Pancreas (tissue), 10 donors: ENCODE measurements around the gene C5orf58. TPM values are rescaled to one million over a fixed set of nuclear protein-coding genes. Genes with fewer than 3 reads are reported as not detected.

ENCODE experiments used
- ATAC-seq, 4 donors: fragments of 200-7000 bp; cut with Tn5 transposase; one replicate each; pipeline versions ENCODE4 v1.8.0 to v1.9.1; 2020; ENCODE audit warnings: mild to moderate bottlenecking in 4 of 4, moderate library complexity in 4 of 4
- DNase-seq, 6 donors: peaks; one replicate each; pipeline ENCODE4 v3.0.0-alpha.2; 2020
- FAIRE-seq: peaks from 2 replicates; lab custom pipeline; 2012; peaks lifted over from hg19 to GRCh38; lab: Jason Lieb, UNC
- H3K27ac ChIP-seq, 4 donors: fragments of 200-600 bp; sonication (generic); 1 replicate in 3 of 4; 2 replicates in 1 of 4; pipeline versions ENCODE4 v1.5.0 to v1.8.0; 2020
- H3K27me3 ChIP-seq, 4 donors: fragments of 200-600 bp; one replicate each; pipeline ENCODE4 v1.8.0; 2021
- H3K36me3 ChIP-seq, 3 donors: fragments of 200-600 bp; sonication (generic) in 1 of 3; one replicate each; pipeline versions ENCODE4 v1.5.0 to v1.8.0; 2020 to 2021
- H3K4me1 ChIP-seq, 3 donors: fragments of 200-600 bp; one replicate each; pipeline ENCODE4 v1.8.0; 2021
- H3K4me3 ChIP-seq, 4 donors: fragments of 200-600 bp; sonication (generic) in 2 of 4; one replicate each; pipeline versions ENCODE4 v1.5.0 to v1.8.0; 2020 to 2021
- H3K9me3 ChIP-seq, 4 donors: fragments of 200-600 bp; one replicate each; pipeline ENCODE4 v1.8.0; 2021
- WGBS, 2 donors: extraction: QIAGEN DNeasy Blood & Tissue Kit; methylation state at CpG; one replicate each; pipeline ENCODE4 v1.1.7; 2013; 5-methylcytosine and 5-hydroxymethylcytosine counted together
- intact Hi-C, 3 donors: fragments of 100-400 bp; cut with DNase I; formaldehyde crosslinking; loops; one replicate each; pipeline versions ENCODE4 v1.11.1 to v1.14.2; 2022
- polyA plus RNA-seq, 2 donors: library from polyadenylated mRNA; stranded (reverse); fragments of 200-250 nt; gene quantifications; one replicate each; pipeline ENCODE4 v1.2.3, GENCODE V29; 2013
- total RNA-seq, 6 donors: library from RNA; stranded (reverse); fragmentation: NEBNext Ultra II Directional in 4 of 6; extraction: Animal tissue kit (Norgen Biotek cat#: 25700) in 4 of 6; gene quantifications; one replicate each; pipeline versions ENCODE4 v1.2.1 to v1.2.4, GENCODE V29; 2021 to 2023
- TF ChIP-seq, protein P1 (sequence below), 4 donors: fragments of 200-600 bp; sonication (generic) in 3 of 4; IDR thresholded peaks; one replicate each; pipeline versions ENCODE4 v1.5.0 to v1.8.0; 2021; ENCODE audit warnings: antibody characterized with exemption in 4 of 4
- donor health status: healthy with polysubstance abuse.
- donor health status: DM: no; HTN: no; CAD: no; lungs with moderate emphysema.
- donor health status: DM: no; HTN: no; CAD: no.
- donor health status: control.
- donor health status: control.
- donor health status: Bipolar disorder and iron deficiency.
- donor health status: DM: yes; HTN: yes; CAD: no.
- donor health status: DM: no; HTN: no; CAD: no.
- donor health status: DM: no; HTN: no; CAD: no.
- donor health status: DM: yes; HTN: yes; CAD: no.

The C5orf58 gene
- total and polyA plus RNA-seq, 8 donors: 0.21 TPM; not detected in 7

DNA sequence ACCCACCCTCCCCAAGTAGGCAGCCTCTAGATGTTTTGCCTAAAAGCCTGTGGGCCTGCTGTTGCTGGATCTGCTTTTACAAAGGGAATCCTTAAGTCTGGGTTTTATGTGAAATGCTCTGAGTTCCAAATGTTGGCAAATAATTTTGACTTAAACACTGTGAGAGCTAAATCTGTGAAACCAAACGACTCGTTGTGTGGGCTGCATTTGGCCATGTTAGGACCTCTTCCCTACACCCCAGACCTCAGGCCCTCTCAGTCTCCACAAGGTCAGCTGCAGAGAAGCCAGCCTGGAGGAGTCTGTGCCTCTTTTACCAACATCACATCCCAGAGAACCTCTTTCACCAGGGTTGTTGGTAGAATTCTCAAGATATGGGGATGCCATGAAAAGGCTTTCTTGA is 55.4 kb downstream of the C5orf58 start:
- 23 to 56% methylated on average over 2 of the region's 2 CpGs for WGBS, 2 donors

GRCh38 chr5:170288551-170288950 is 55.8 kb downstream of the C5orf58 start:
- intact Hi-C loops: no loop called here
- no peak overlapping the region for H3K27ac ChIP-seq
- no peak for DNase-seq
- no peaks in the 10 kb centered on the region for H3K4me1 ChIP-seq
- no peak for ATAC-seq
- TF ChIP-seq, protein P1, sequence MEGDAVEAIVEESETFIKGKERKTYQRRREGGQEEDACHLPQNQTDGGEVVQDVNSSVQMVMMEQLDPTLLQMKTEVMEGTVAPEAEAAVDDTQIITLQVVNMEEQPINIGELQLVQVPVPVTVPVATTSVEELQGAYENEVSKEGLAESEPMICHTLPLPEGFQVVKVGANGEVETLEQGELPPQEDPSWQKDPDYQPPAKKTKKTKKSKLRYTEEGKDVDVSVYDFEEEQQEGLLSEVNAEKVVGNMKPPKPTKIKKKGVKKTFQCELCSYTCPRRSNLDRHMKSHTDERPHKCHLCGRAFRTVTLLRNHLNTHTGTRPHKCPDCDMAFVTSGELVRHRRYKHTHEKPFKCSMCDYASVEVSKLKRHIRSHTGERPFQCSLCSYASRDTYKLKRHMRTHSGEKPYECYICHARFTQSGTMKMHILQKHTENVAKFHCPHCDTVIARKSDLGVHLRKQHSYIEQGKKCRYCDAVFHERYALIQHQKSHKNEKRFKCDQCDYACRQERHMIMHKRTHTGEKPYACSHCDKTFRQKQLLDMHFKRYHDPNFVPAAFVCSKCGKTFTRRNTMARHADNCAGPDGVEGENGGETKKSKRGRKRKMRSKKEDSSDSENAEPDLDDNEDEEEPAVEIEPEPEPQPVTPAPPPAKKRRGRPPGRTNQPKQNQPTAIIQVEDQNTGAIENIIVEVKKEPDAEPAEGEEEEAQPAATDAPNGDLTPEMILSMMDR (IDR thresholded peaks at IDR 0.05): no peak
- H3K4me3 ChIP-seq: no peak overlapping the region
- FAIRE-seq: no peak
- WGBS, 2 donors: 35 to 38% methylated on average over 3 of the region's 3 CpGs
- no peaks in the 10 kb centered on the region for H3K36me3 ChIP-seq
- H3K27me3 ChIP-seq: no peaks in the 10 kb centered on the region
- no peaks in the 10 kb centered on the region for H3K9me3 ChIP-seq

More for the DNA sequence above, 55.4 kb downstream of the C5orf58 start:
- Histone ChIP-seq H3K4me1 (no peaks in the 10 kb centered on the region), H3K27ac (peak overlapping the region in 1 of 4 donors; percentile 17), H3K36me3 (no peaks in the 10 kb centered on the region), H3K9me3 (no peaks in the 10 kb centered on the region), H3K27me3 (no peaks in the 10 kb centered on the region), H3K4me3 (no peak overlapping the region)
- no peak for DNase-seq
- intact Hi-C loops: no loop called here
- TF ChIP-seq, protein P1 (IDR thresholded peaks at IDR 0.05): no peak
- no peak for FAIRE-seq
- no peak for ATAC-seq

- TF ChIP-seq, protein P1 (IDR thresholded peaks at IDR 0.05): no peak
- Histone ChIP-seq H3K27ac (peak overlapping the region in 1 of 4 donors; percentile 12), H3K36me3 (no peaks in the 10 kb centered on the region), H3K9me3 (no peaks in the 10 kb centered on the region), H3K27me3 (no peaks in the 10 kb centered on the region), H3K4me3 (no peak overlapping the region), H3K4me1 (no peaks in the 10 kb centered on the region)
- WGBS, 2 donors: 56 to 57% methylated on average over 3 of the region's 3 CpGs
- FAIRE-seq: no peak
- intact Hi-C loops: no loop called here
- no peak for DNase-seq
- no peak for ATAC-seq
Observed at GRCh38 chr5:170289121-170289520, 56.3 kb downstream of the C5orf58 start.

DNA sequence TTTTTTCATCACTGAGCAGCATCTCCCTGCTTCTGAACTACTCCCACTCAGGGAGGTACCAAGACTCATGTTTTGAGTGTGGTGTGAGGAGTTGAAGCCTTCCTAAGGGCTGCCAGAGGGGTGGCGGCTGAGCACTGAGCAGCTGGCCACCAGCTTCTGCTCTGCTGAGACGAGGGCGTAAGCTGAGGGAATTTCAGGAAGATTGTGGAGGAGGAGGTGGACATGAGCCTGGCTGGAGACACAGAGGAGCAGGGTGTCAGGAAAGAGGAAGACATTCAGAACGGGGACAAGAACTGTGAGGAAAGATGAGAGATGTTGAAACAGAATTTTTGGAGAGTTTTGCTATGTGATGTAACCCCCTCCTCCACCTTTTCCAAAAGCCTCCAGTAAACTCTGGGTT is 57.0 kb downstream of the C5orf58 start:
- no peaks in the 10 kb centered on the region for H3K9me3 ChIP-seq
- H3K4me3 ChIP-seq: no peak overlapping the region
- 59 to 64% methylated on average over 4 of the region's 4 CpGs for WGBS, 2 donors
- no peak for DNase-seq
- no peak for FAIRE-seq
- no peaks in the 10 kb centered on the region for H3K4me1 ChIP-seq
- peak in 3 of 4 donors; percentile 46 to 61 (median 56) for ATAC-seq
- no peak overlapping the region for H3K27ac ChIP-seq
- H3K36me3 ChIP-seq: no peaks in the 10 kb centered on the region
- intact Hi-C loops: no loop called here
- no peaks in the 10 kb centered on the region for H3K27me3 ChIP-seq
- TF ChIP-seq, protein P1 (IDR thresholded peaks at IDR 0.05): no peak

DNA sequence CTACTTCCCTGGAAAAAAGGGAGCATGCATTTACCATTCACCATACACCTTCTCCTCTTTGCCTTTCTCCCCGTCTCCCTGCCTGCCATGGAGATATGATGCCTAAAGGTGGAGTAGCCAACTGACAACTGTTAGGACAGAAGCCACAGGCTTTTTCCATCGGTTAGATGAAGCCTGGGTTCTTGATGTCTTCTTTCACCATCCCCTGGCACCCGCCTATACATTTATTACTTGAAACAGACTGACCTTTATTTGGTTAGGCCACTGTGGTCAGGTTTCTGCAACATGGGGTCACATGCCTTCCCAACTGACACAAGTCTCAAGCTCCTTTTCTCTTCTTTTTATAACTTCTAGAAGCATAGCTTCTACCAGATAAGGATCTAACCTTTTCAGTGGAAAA is 57.7 kb downstream of the C5orf58 start:
- Histone ChIP-seq H3K9me3 (no peaks in the 10 kb centered on the region), H3K27me3 (no peaks in the 10 kb centered on the region), H3K4me1 (no peaks in the 10 kb centered on the region), H3K36me3 (no peaks in the 10 kb centered on the region), H3K4me3 (no peak overlapping the region), H3K27ac (no peak overlapping the region)
- TF ChIP-seq, protein P1 (IDR thresholded peaks at IDR 0.05): no peak
- DNase-seq: no peak
- 53 to 62% methylated on average over 3 of the region's 3 CpGs for WGBS, 2 donors
- ATAC-seq: no peak
- intact Hi-C loops: no loop called here
- no peak for FAIRE-seq
